ENCODE data around the gene DHRS1.
"Not testable (repeated sequence)": the region's sequence is repeated elsewhere in the genome, so short reads cannot be mapped to it uniquely, and the experiment has no call there.

Gene DHRS1

DNA sequence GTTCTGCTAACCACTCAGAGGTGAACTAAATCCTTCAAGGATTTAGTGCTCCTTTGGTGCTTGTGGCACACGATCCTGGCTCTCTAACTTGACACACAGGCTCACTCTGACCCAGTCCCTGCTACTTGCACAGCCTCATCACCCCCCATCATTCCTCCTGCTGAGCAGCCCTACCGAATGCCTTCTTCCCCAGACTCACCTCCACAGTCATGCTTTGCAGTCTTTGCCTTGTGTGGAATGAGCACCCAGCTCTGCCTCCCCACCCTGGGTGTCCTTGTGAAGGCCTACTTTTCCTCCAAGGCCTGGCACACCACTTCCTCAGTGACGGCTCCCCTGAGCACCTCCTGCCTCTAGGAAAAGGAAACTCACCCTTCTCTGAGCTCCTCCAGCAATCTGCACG lies 49.2 kb downstream of the DHRS1 start:
- no peaks in the 10 kb centered on the region for H3K27me3 ChIP-seq (replicated peaks; ENCODE audit: control insufficient read depth, insufficient read depth, low read length, poor library complexity, severe bottlenecking)
- DNase-seq, result no peak
- peaks cover 4% of the 10 kb centered on the region for H3K36me3 ChIP-seq (ENCODE audit: control insufficient read depth, insufficient read depth, low read length)
- H3K4me1 ChIP-seq (ENCODE audit: control insufficient read depth, insufficient read depth, low read length, poor library complexity, severe bottlenecking), result no peaks in the 10 kb centered on the region
- no peaks in the 10 kb centered on the region for H3K9me3 ChIP-seq (ENCODE audit: control insufficient read depth, low read length)
- H3K27ac ChIP-seq (ENCODE audit: insufficient read depth, low read length, poor library complexity, severe bottlenecking), result no peak overlapping the region
- H3K4me3 ChIP-seq (ENCODE audit: insufficient read depth, low read depth, low read length, poor library complexity, severe bottlenecking), result no peak overlapping the region

DNA sequence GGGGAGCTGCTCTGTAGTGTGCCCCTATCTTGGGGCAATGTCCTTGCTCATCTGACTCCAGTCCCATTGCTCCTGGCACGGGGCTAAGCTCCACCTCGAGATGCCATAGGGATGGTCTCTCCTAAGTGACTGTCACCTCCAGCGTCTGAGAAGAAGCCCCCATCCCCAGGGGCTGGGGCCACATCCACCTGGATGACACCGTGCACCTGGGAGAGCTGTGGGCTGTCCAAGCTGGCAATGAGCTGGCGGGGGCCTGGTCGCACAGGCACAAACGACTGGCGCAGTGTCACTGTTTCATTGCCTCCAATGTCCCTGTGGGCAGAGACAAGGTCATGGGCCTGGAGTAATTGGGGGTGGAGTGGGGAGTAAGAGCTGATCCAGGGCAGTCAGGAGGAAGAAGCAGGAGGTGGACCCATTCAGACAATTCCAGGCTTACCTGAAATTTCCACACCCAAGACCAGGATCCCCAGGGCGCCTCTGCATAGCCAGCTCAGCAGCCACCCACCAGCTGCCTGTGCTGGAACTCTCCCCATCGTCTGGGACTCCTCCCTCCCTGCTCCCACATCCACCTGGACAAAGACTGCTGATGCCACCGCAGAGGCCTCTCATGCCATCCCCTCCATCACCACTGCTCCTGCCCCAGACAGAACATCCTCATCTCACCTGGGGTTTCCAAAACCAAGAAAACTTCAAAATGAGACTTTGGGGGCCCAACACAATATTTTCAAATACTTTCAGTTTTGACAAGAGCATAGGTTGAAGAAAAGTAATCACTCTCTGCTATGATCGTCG lies 50.2 kb downstream of the DHRS1 start:
- Histone ChIP-seq H3K27ac (ENCODE audit: insufficient read depth, low read length, poor library complexity, severe bottlenecking) (no peak overlapping the region), H3K9me3 (ENCODE audit: control insufficient read depth, low read length) (no peaks in the 10 kb centered on the region), H3K4me3 (ENCODE audit: insufficient read depth, low read depth, low read length, poor library complexity, severe bottlenecking) (no peak overlapping the region), H3K4me1 (ENCODE audit: control insufficient read depth, insufficient read depth, low read length, poor library complexity, severe bottlenecking) (no peaks in the 10 kb centered on the region), H3K36me3 (ENCODE audit: control insufficient read depth, insufficient read depth, low read length) (no peaks in the 10 kb centered on the region), H3K27me3 (replicated peaks; ENCODE audit: control insufficient read depth, insufficient read depth, low read length, poor library complexity, severe bottlenecking) (no peaks in the 10 kb centered on the region)
- no peak for DNase-seq

DNA sequence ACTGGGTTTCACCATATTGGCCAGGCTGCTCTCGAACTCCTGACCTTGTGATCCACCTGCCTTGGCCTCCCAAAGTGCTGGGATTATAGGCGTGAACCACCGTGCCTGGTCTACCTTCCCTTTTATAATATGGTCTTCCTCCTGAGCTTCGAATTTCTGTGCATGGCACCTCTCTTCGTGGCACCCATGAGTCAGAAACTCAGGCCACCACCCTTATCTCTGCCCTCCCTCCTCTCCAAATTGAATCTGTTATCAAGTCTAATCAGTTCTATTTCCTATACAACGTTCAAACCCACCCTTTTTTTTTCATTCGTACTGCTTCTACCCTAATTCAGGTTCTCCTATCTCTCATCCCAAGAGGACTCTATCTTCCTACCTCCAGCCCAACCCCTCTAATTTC lies 52.2 kb downstream of the DHRS1 start:
- no peak for DNase-seq
- Histone ChIP-seq H3K27ac (ENCODE audit: insufficient read depth, low read length, poor library complexity, severe bottlenecking) (peak overlapping the region; percentile 44), H3K4me3 (ENCODE audit: insufficient read depth, low read depth, low read length, poor library complexity, severe bottlenecking) (no peak overlapping the region), H3K27me3 (replicated peaks; ENCODE audit: control insufficient read depth, insufficient read depth, low read length, poor library complexity, severe bottlenecking) (no peaks in the 10 kb centered on the region), H3K4me1 (ENCODE audit: control insufficient read depth, insufficient read depth, low read length, poor library complexity, severe bottlenecking) (peaks cover 11% of the 10 kb centered on the region), H3K36me3 (ENCODE audit: control insufficient read depth, insufficient read depth, low read length) (no peaks in the 10 kb centered on the region), H3K9me3 (ENCODE audit: control insufficient read depth, low read length) (no peaks in the 10 kb centered on the region)

DNA sequence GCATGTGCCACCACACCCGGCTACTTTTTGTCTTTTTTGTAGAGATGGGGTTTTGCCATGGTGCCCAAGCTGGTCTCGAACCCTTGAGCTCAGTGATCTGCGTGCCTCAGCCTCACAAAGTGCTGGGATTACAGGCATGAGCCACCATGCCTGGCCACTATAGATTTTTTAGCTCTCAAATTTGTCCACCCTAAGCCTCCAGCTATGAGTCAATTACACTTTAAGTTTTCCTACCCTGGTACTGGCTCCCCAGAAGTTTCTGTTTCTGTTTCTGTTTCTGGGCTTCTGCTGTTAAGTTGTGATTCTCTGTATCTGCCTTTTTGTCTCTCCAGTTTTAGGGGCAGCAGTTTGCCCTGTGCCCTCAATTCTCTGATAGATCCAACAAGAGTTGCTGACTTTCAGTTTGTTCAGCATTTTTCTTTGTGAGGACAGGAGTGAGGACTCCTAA lies 52.8 kb downstream of the DHRS1 start:
- DNase-seq, result peak in 1 of 3 donors; percentile 5
- peaks cover 13% of the 10 kb centered on the region for H3K4me1 ChIP-seq (ENCODE audit: control insufficient read depth, insufficient read depth, low read length, poor library complexity, severe bottlenecking)
- H3K9me3 ChIP-seq (ENCODE audit: control insufficient read depth, low read length), result no peaks in the 10 kb centered on the region
- no peaks in the 10 kb centered on the region for H3K27me3 ChIP-seq (replicated peaks; ENCODE audit: control insufficient read depth, insufficient read depth, low read length, poor library complexity, severe bottlenecking)
- no peaks in the 10 kb centered on the region for H3K36me3 ChIP-seq (ENCODE audit: control insufficient read depth, insufficient read depth, low read length)
- H3K4me3 ChIP-seq (ENCODE audit: insufficient read depth, low read depth, low read length, poor library complexity, severe bottlenecking), result no peak overlapping the region
- peak overlapping the region; percentile 44 for H3K27ac ChIP-seq (ENCODE audit: insufficient read depth, low read length, poor library complexity, severe bottlenecking)

DNA sequence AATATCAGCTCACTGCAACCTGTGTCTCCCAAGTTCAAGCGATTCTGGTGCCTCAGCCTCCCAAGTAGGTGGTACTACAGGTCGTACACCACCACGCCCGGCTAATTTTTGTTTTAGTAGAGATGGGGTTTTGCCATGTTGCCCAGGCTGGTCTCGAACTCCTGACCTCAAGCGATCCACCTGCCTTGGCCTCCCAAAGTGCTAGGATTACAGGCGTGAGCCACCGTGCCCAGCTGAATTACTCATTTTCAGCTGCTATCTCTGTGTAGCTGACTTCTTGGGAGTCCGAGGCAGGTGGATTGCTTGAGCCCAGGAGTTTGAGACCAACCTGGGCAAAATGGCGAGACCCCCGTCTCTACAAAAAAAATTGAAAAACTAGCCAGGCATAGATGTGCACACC lies 54.2 kb downstream of the DHRS1 start:
- H3K4me1 ChIP-seq (ENCODE audit: control insufficient read depth, insufficient read depth, low read length, poor library complexity, severe bottlenecking), result peaks cover 27% of the 10 kb centered on the region
- H3K27ac ChIP-seq (ENCODE audit: insufficient read depth, low read length, poor library complexity, severe bottlenecking); H3K36me3 ChIP-seq (ENCODE audit: control insufficient read depth, insufficient read depth, low read length); H3K4me3 ChIP-seq (ENCODE audit: insufficient read depth, low read depth, low read length, poor library complexity, severe bottlenecking); H3K27me3 ChIP-seq (replicated peaks; ENCODE audit: control insufficient read depth, insufficient read depth, low read length, poor library complexity, severe bottlenecking); H3K9me3 ChIP-seq (ENCODE audit: control insufficient read depth, low read length); DNase-seq: not testable (repeated sequence)

DNA sequence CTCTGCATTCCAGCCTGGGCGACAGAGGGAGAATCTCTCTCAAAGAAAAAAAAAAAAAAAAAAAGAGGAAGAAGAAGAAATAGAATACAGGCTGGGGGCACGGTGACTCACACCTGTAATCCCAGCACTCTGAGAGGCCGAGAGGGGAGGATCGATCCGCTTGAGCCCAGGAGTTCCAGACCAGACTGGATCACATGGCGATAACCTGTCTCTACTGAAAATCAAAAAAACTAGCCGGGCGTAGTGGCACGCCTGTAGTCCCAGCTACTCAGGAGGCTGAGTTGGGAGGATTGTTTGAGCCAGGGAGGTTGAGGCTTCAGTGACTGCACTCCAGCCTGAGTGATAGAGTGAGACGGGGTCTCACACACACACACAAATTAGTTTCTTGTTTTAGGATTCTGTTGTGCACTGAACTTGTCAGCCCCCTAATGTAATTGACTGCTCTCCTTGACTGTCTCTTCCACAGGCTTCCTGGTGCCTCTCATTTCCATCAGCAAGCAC lies 56.2 kb downstream of the DHRS1 start:
- DNase-seq, result peak in 1 of 3 donors; percentile 2
- H3K4me3 ChIP-seq (ENCODE audit: insufficient read depth, low read depth, low read length, poor library complexity, severe bottlenecking), result peak overlapping the region; percentile 86
- peaks cover 41% of the 10 kb centered on the region for H3K4me1 ChIP-seq (ENCODE audit: control insufficient read depth, insufficient read depth, low read length, poor library complexity, severe bottlenecking)
- no peaks in the 10 kb centered on the region for H3K27me3 ChIP-seq (replicated peaks; ENCODE audit: control insufficient read depth, insufficient read depth, low read length, poor library complexity, severe bottlenecking)
- peaks cover 25% of the 10 kb centered on the region for H3K36me3 ChIP-seq (ENCODE audit: control insufficient read depth, insufficient read depth, low read length)
- no peaks in the 10 kb centered on the region for H3K9me3 ChIP-seq (ENCODE audit: control insufficient read depth, low read length)
- peak overlapping the region; percentile 99 for H3K27ac ChIP-seq (ENCODE audit: insufficient read depth, low read length, poor library complexity, severe bottlenecking)

DNA sequence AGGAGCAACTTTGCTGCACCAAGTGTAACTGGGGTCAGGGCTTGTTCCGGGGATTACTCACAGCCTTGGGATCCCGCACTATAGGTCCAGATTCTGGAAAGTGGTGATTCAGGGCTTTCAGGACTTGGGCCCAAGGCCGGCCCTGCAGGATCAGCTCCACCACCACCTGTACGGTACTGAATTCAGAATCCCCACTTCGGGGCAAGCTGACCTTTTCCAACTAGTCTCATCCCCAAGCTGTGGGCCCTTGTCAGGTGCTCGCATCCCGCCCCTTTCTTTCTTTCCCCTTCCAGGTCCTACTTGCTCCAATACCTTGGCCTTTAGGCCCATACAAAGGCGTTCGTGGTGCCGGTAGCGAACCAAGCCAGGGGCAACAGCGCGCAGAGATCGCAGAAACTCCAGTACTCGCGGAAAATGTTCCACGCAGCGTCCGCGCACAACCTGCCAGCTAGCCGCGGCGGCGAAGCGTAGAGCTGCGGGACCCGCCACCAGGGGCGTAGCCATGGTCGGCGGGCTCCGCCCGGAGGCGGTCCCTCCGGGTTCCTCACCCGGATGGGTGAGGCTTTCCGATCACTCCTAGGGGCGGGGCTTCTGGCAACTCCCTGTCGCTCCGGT lies 57.6 kb downstream of the DHRS1 start:
- Histone ChIP-seq H3K4me3 (ENCODE audit: insufficient read depth, low read depth, low read length, poor library complexity, severe bottlenecking) (peak overlapping the region; percentile 86), H3K4me1 (ENCODE audit: control insufficient read depth, insufficient read depth, low read length, poor library complexity, severe bottlenecking) (peaks cover 41% of the 10 kb centered on the region), H3K9me3 (ENCODE audit: control insufficient read depth, low read length) (no peaks in the 10 kb centered on the region), H3K36me3 (ENCODE audit: control insufficient read depth, insufficient read depth, low read length) (peaks cover 39% of the 10 kb centered on the region), H3K27ac (ENCODE audit: insufficient read depth, low read length, poor library complexity, severe bottlenecking) (peak overlapping the region; percentile 99), H3K27me3 (replicated peaks; ENCODE audit: control insufficient read depth, insufficient read depth, low read length, poor library complexity, severe bottlenecking) (no peaks in the 10 kb centered on the region)
- DNase-seq, result peak; percentile 87 to 92 (median 89)
